GM21528 (cell line): Measurements from ENCODE around the gene MS4A8.
"Not testable (repeated sequence)": the region's sequence is repeated elsewhere in the genome, so short reads cannot be mapped to it uniquely, and the experiment has no call there.

ENCODE experiments used
- ATAC-seq: cut with Tn5 transposase; IDR thresholded peaks from one replicate; pipeline ENCODE4 v1.9.1; 2021; ENCODE audit warnings: mild to moderate bottlenecking, moderate library complexity; ENCODE audit not compliant: unreplicated experiment, low FRiP score

MS4A8 gene

GRCh38 chr11:60724420-60724819 is 25.0 kb downstream of the MS4A8 start, which contains the start of gene MS4A18:
TSS of gene MS4A18 (plus strand) at chr11:60724720.
- no peak for ATAC-seq

DNA sequence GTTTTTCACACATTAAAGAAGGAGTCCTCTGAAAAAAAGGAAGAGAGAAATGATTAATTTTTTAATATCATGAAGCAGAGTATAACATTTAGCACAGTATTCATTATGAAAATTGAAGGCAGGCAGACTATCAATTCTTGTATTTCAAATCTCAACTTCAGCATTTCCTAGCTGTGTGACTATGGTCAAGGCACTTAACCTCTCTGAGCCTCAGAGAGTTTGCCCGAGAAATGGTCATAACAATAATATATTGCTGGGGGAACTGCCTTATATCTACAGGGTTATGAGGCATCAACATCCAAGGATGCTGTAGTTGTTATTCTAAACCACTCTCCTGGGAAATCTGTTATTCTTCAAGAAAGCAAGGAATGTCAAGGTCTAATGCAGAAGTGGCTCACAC is 26.2 kb downstream of the MS4A8 start:
- ATAC-seq: no peak

DNA sequence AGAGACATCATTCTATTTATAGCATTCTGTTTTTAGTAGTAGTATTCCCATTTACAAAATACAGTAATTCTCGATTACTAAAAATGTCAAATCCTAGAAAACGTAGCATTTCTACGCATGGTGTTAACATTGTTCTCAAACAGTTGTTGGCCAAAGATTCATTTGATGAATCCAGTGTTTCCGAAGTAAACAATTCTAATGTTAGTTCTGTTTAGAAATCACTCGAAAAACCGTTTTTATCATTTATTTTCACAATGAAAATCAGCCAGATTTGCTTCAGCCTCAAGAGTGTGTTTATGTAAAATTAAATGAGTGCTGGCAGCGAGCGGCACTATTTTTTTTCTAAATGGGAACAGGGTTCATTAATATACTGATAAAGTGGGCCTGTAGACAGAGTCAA is 32.2 kb downstream of the MS4A8 start:
- no peak for ATAC-seq

GRCh38 chr11:60734279-60734678 is 34.9 kb downstream of the MS4A8 start:
- ATAC-seq: no peak

DNA sequence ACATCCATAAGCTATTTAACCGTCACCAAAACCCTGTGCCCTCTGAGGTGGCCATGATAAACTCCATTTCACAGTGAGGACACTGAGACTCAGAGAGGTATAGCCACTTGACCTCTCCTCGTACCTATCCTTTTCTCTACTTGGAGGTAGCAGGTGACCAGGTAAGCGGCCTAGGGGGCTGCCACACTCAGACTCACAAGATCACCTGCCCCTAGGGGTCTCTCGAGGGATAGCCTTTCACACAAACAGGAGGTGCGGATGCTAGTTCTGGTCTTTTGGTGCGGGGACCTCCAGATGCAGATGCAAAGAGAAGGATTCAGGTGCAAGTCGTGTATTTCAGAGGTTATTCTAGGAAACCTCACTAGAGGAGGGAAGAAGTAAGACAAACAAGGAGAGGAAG is 39.7 kb downstream of the MS4A8 start:
- ATAC-seq: no peak

DNA sequence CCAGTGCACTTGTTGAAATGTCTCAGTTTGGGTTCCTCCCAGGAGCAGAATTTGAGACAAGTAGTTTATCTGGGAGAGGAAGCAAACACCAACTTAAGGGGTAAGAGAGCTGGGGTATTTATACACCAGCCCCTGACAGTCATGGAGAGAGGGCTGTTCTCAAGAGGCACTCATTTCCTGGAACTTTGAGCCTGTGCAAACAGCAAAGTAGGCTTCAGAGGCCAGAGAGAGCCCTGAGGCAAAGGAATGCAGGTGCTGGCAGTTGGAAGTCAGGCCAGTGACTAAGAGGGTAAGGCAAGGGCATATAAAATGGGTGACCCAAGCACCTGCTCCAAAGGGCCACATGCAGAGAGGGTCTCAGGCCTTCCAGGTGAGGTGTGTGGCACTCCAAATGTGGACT is 41.2 kb downstream of the MS4A8 start:
- ATAC-seq: no peak

- no peak for ATAC-seq
Measured at GRCh38 chr11:60741421-60741820, 42.0 kb downstream of the MS4A8 start.

DNA sequence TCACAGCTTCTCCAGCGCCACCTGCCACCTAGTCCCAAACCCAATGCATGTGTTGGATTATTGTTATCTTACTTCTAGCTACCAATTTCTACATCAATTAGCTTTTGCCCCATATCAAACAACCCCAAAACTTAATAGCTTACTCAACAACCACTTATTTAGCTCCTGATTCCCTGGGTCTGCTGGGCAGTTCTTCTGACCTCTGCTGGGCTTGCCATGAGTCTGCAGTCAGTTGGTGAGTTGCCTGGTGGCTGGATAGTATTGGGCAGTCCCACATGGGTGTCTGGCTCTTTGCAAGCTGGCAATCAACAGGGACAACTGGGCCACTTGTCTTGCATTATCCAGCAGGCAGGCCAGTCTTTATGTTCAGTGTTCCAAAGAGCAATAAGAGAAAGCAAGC is 43.6 kb downstream of the MS4A8 start:
- no peak for ATAC-seq

DNA sequence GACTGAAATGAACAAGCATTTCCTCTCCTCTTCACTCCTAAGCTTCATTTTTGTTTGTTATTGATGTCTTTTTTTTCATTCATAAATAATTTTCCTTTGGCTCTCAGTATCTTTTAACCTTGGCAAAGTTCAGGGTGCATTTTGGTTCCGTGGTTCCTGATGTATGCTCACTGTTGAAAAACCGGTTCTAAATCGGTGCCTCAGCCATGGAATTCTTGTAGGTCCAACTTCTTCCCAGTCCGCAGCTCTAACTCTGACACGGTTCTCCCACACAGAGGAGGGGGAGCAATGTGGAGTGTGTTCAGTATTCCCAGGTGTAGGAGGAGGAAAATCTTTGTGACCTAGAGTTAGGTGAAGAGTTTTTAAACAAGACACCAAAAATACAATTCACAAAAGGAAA is 44.7 kb downstream of the MS4A8 start:
- ATAC-seq: no peak

DNA sequence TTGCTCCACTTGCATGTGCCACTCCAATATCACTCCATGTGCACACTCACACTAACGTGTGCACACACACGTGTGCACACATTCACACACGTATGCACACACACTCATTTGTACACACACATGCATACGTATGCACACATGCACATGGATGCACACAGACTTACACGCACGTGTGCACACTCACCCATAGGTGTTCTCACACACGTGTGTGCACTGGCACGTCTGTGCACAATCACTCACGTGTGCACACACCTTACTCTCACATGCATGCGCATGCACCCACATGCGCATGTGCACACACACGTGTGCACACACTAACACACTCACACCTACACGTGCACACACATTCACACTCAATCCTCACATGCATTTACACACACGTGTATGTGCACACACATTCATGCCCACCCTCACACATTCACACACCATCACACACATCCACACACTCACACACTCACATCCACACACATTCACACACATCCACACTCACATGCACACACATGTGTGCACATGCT is 48.0 kb downstream of the MS4A8 start:
- ATAC-seq: no peak

GRCh38 chr11:60748225-60748624 is 48.8 kb downstream of the MS4A8 start:
- ATAC-seq: no peak

DNA sequence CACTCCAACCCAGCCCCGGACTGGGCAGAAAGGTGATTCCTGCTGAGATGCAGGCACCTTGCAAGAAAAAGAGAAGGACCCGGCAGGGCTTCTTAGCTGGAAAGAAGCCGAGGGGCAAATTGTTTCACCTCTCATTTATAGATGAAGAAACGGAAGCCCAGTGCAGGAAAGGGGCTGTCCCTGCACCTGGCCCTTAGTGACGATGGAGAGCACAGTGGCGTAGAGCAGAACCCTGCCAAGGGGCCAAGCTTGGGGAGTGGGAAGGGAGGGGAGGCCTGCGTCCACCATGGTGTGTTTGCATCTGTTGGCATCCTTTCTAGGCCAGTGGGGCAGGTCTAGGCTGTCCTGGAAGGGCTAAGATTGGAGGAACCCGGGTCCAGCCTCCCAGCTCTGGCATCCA is 49.4 kb downstream of the MS4A8 start:
- no peak for ATAC-seq

DNA sequence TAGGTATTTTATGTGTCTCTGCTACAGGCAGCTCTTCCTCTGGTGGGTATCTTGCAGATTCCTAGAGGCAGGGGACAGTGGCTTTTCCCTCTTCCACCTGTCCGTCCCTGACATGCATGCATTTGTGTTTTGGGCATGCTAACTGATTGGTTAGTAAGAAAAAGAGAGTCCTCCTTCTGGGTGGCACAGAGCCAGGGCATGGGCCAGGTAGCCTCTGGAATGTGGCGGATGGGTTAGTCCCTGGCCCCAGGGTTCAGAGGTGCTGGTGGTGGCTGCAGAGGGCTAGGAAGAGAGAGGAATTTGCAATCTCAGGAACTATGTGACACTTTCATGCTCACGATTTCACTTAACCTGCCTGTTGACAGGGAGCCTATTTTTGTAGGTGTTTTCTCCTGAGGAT is 51.5 kb downstream of the MS4A8 start:
- ATAC-seq: no peak

DNA sequence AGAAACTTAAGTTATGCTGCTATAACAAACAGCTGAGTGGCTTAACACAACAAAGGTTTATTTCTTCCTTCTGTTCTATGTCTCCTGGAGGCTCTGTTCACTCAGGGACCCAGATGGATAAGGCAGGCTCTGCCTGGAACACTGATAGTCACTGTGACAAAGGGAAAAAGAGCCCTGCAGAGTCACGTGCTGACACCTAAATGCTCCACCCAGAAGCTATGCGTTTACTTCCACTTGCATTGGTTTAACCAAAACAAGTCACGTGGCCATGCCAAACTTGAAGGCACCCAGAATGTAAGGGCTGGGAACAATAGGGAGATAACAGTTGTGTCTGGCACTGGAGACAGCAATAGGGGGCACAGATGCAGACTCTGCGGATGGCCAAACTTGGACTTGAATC is 53.9 kb downstream of the MS4A8 start:
- no peak for ATAC-seq

DNA sequence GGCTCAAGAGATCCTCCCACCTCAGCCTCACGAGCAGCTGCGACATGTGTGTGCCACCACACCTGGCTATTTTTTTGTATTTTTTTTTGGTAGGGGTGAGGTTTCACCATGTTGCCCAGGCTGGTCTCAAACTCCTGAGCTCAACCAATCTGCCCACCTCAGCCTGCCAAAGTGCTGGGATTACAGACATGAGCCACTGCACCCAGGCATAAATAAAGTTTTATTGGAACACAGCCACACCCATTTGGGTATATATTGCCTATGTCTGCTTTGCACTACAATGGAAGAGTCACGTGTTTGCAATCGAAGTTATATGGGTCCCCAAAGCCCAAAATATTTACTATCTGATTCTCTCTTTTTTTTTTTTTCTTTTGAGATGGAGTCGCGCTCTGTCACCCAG is 55.5 kb downstream of the MS4A8 start:
- ATAC-seq: no peak

GRCh38 chr11:60756307-60757032 is 57.1 kb downstream of the MS4A8 start, which contains the start of gene MS4A15:
TSS of gene MS4A15 (plus strand) at chr11:60756867. CDS start at chr11:60763734, 6,867 bp downstream.
- ATAC-seq: no peak

DNA sequence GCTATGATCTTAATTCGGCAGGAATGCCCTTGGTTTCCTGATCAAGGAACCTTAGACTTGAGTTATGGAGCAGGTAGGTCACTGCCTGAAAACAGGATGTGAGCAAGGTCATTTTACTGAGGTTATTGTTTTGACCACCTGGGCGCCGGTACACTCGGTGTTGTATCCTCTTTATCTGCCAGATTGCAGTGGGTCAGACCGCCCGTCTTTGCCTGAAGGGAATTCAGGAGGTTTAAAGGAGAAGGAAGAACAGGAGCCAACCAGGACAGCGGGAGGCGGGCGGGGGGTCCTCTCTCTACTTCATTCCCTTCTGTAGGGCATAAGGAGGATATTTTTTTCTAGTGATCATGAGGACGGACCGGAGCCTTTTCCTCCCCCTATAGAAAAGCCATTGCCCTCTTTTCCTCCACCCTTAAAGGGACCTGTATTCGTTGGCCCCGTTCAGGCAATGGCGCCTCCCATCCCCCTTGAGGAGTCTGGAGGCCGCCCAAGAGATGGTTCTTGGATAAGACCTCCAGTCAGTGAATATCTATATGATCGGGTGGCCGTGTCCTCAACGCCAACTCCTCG is 57.9 kb downstream of the MS4A8 start:
- ATAC-seq: no peak

- ATAC-seq: not testable (repeated sequence)
Measured at GRCh38 chr11:60758671-60759070, 59.3 kb downstream of the MS4A8 start.

GRCh38 chr11:60759438-60760225 is 60.2 kb downstream of the MS4A8 start:
- ATAC-seq: not testable (repeated sequence)

- ATAC-seq: no peak
Measured at GRCh38 chr11:60761436-60762190, 62.2 kb downstream of the MS4A8 start.
